Measurements from ENCODE around the gene HAPSTR1. TPM values are rescaled to one million over a fixed set of nuclear protein-coding genes. Genes with fewer than 3 reads are reported as not detected.
A peak's percentile ranks its signal among the peaks of the same experiment; 100 is the strongest.

The HAPSTR1 gene
- total and polyA plus RNA-seq, 2 of the 13 experiments (the other 11 are each of a cell fraction or from before 2014, with no cell fraction given), result 25.2 to 83.2 TPM

- TF ChIP-seq USF2 (IDR thresholded peaks at IDR 0.05; ENCODE audit: low read depth, low read length), result peak; percentile 43
- TF ChIP-seq USF2 (CRISPR knock-in tag; IDR thresholded peaks at IDR 0.05; ENCODE audit: borderline replicate concordance), result peak; percentile 60; the same call in 1 of the 2 replicates
- peak; percentile 37 for TF ChIP-seq HNF4A (CRISPR knock-in tag; IDR thresholded peaks at IDR 0.05)
- TF ChIP-seq ZNF674 (CRISPR knock-in tag; IDR thresholded peaks at IDR 0.05; ENCODE audit: low read depth), result no peak
- no peak for TF ChIP-seq NR3C1 (CRISPR knock-in tag; IDR thresholded peaks at IDR 0.05)
- TF ChIP-seq AHR (CRISPR knock-in tag; IDR thresholded peaks at IDR 0.05), result peak; percentile 35; the same call in 1 of the 2 replicates
- TF ChIP-seq, protein P1, sequence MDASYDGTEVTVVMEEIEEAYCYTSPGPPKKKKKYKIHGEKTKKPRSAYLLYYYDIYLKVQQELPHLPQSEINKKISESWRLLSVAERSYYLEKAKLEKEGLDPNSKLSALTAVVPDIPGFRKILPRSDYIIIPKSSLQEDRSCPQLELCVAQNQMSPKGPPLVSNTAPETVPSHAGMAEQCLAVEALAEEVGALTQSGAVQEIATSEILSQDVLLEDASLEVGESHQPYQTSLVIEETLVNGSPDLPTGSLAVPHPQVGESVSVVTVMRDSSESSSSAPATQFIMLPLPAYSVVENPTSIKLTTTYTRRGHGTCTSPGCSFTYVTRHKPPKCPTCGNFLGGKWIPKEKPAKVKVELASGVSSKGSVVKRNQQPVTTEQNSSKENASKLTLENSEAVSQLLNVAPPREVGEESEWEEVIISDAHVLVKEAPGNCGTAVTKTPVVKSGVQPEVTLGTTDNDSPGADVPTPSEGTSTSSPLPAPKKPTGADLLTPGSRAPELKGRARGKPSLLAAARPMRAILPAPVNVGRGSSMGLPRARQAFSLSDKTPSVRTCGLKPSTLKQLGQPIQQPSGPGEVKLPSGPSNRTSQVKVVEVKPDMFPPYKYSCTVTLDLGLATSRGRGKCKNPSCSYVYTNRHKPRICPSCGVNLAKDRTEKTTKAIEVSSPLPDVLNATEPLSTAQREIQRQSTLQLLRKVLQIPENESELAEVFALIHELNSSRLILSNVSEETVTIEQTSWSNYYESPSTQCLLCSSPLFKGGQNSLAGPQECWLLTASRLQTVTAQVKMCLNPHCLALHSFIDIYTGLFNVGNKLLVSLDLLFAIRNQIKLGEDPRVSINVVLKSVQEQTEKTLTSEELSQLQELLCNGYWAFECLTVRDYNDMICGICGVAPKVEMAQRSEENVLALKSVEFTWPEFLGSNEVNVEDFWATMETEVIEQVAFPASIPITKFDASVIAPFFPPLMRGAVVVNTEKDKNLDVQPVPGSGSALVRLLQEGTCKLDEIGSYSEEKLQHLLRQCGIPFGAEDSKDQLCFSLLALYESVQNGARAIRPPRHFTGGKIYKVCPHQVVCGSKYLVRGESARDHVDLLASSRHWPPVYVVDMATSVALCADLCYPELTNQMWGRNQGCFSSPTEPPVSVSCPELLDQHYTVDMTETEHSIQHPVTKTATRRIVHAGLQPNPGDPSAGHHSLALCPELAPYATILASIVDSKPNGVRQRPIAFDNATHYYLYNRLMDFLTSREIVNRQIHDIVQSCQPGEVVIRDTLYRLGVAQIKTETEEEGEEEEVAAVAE (CRISPR knock-in tag; IDR thresholded peaks at IDR 0.05; ENCODE audit: borderline replicate concordance), result 0 out of 2 replicates have a peak, but pooled peaks have one; percentile 35
- TF ChIP-seq ZNF598 (CRISPR knock-in tag; IDR thresholded peaks at IDR 0.05; ENCODE audit: borderline replicate concordance), result peak; percentile 68; the same call in 1 of the 2 replicates
- no peak for TF ChIP-seq NKX3-1 (CRISPR knock-in tag; IDR thresholded peaks at IDR 0.05)
- TF ChIP-seq, protein P2, sequence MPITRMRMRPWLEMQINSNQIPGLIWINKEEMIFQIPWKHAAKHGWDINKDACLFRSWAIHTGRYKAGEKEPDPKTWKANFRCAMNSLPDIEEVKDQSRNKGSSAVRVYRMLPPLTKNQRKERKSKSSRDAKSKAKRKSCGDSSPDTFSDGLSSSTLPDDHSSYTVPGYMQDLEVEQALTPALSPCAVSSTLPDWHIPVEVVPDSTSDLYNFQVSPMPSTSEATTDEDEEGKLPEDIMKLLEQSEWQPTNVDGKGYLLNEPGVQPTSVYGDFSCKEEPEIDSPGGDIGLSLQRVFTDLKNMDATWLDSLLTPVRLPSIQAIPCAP (CRISPR knock-in tag; IDR thresholded peaks at IDR 0.05; ENCODE audit: low read depth), result no peak
- TF ChIP-seq ZNF335 (CRISPR knock-in tag; IDR thresholded peaks at IDR 0.05), result no peak
- no peak for TF ChIP-seq BRD4 (CRISPR knock-in tag; IDR thresholded peaks at IDR 0.05)
- TF ChIP-seq, protein P3, sequence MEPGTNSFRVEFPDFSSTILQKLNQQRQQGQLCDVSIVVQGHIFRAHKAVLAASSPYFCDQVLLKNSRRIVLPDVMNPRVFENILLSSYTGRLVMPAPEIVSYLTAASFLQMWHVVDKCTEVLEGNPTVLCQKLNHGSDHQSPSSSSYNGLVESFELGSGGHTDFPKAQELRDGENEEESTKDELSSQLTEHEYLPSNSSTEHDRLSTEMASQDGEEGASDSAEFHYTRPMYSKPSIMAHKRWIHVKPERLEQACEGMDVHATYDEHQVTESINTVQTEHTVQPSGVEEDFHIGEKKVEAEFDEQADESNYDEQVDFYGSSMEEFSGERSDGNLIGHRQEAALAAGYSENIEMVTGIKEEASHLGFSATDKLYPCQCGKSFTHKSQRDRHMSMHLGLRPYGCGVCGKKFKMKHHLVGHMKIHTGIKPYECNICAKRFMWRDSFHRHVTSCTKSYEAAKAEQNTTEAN (CRISPR knock-in tag; conservative IDR thresholded peaks at IDR 0.05), result no peak
- no peak for TF ChIP-seq KDM5A (IDR thresholded peaks at IDR 0.05; ENCODE audit: borderline replicate concordance, low read length)
- TF ChIP-seq TSC22D2 (CRISPR knock-in tag; IDR thresholded peaks at IDR 0.05; ENCODE audit: borderline replicate concordance), result no peak
- peak; percentile 74; the same call in 1 of the 2 replicates for TF ChIP-seq TFE3 (CRISPR knock-in tag; IDR thresholded peaks at IDR 0.05)
- peak; percentile 46; the same call in 1 of the 2 replicates for TF ChIP-seq CBX5 (CRISPR knock-in tag; IDR thresholded peaks at IDR 0.05; ENCODE audit: borderline replicate concordance)
- TF ChIP-seq ZFP91 (CRISPR knock-in tag; IDR thresholded peaks at IDR 0.05; ENCODE audit: borderline replicate concordance), result peak; percentile 28; the same call in 1 of the 2 replicates
These were observed 43.3 kb downstream of the HAPSTR1 start (continued) for GRCh38 chr16:9134739-9135138.
